ENCODE data around the gene MYF6.

Gene MYF6

GRCh38 chr12:80677994-80678393, 29.4 kb upstream of the MYF6 start:
- Histone ChIP-seq H3K27me3 (no peaks in the 10 kb centered on the region), H3K4me1 (no peaks in the 10 kb centered on the region), H3K4me3 (no peak overlapping the region), H3K9me3 (no peaks in the 10 kb centered on the region), H3K36me3 (no peaks in the 10 kb centered on the region), H3K27ac (no peak overlapping the region)
- no peak for TF ChIP-seq CTCF (IDR thresholded peaks at IDR 0.05)
- no peak for DNase-seq
- intact Hi-C loops (cut with DNase I; ENCODE audit: low total_unique reads): no loop called here

GRCh38 chr12:80679346-80680131, 27.9 kb upstream of the MYF6 start:
- no peak overlapping the region for H3K27ac ChIP-seq
- TF ChIP-seq CTCF (IDR thresholded peaks at IDR 0.05): no peak
- H3K27me3 ChIP-seq: no peaks in the 10 kb centered on the region
- intact Hi-C loops (cut with DNase I; ENCODE audit: low total_unique reads): no loop called here
- no peak for DNase-seq
- H3K4me3 ChIP-seq: no peak overlapping the region
- H3K36me3 ChIP-seq: no peaks in the 10 kb centered on the region
- no peaks in the 10 kb centered on the region for H3K4me1 ChIP-seq
- no peaks in the 10 kb centered on the region for H3K9me3 ChIP-seq

- Histone ChIP-seq H3K27ac (no peak overlapping the region), H3K4me1 (no peaks in the 10 kb centered on the region), H3K36me3 (no peaks in the 10 kb centered on the region), H3K27me3 (no peaks in the 10 kb centered on the region), H3K9me3 (no peaks in the 10 kb centered on the region), H3K4me3 (no peak overlapping the region)
- no peak for DNase-seq
- intact Hi-C loops (cut with DNase I; ENCODE audit: low total_unique reads): no loop called here
- no peak for TF ChIP-seq CTCF (IDR thresholded peaks at IDR 0.05)
These were observed 26.1 kb upstream of the MYF6 start for GRCh38 chr12:80681287-80681686.

- H3K36me3 ChIP-seq: no peaks in the 10 kb centered on the region
- no peak for TF ChIP-seq CTCF (IDR thresholded peaks at IDR 0.05)
- no peak for DNase-seq
- no peaks in the 10 kb centered on the region for H3K4me1 ChIP-seq
- H3K9me3 ChIP-seq: peaks cover 0 to 2% (median 0%) of the 10 kb centered on the region in 3 donors
- intact Hi-C loops (cut with DNase I; ENCODE audit: low total_unique reads): no loop called here
- no peaks in the 10 kb centered on the region for H3K27me3 ChIP-seq
- H3K27ac ChIP-seq: no peak overlapping the region
- no peak overlapping the region for H3K4me3 ChIP-seq
These were observed 25.6 kb upstream of the MYF6 start for GRCh38 chr12:80681786-80682185.

- no peak overlapping the region for H3K27ac ChIP-seq
- intact Hi-C loops (cut with DNase I; ENCODE audit: low total_unique reads): no loop called here
- TF ChIP-seq CTCF (IDR thresholded peaks at IDR 0.05): no peak
These were observed 23.3 kb upstream of the MYF6 start for GRCh38 chr12:80684077-80684495.

More at GRCh38 chr12:80684077-80684495, 23.3 kb upstream of the MYF6 start:
- H3K4me1 ChIP-seq: no peaks in the 10 kb centered on the region
- peaks cover 0 to 4% (median 0%) of the 10 kb centered on the region in 3 donors for H3K9me3 ChIP-seq
- no peak for DNase-seq
- H3K4me3 ChIP-seq: no peak overlapping the region
- no peaks in the 10 kb centered on the region for H3K36me3 ChIP-seq
- H3K27me3 ChIP-seq: no peaks in the 10 kb centered on the region

Measured in tibial artery (tissue), 4 donors.